Upper lobe of right lung (tissue), 1 donor: Measurements from ENCODE around the gene HRH2. TPM values are rescaled to one million over a fixed set of nuclear protein-coding genes. Genes with fewer than 3 reads are reported as not detected.

Experiments used
- ATAC-seq: fragments of 200-7000 bp; cut with Tn5 transposase; one replicate; pipeline ENCODE4 v1.9.1; 2020; ENCODE audit warnings: mild to moderate bottlenecking, moderate library complexity
- DNase-seq: peaks from one replicate; pipeline ENCODE4 v3.0.0-alpha.2; 2020
- H3K27ac ChIP-seq: fragments of 200-600 bp; one replicate; pipeline ENCODE4 v1.8.0; 2022
- H3K27me3 ChIP-seq: fragments of 200-600 bp; one replicate; pipeline ENCODE4 v1.8.0; 2022; ENCODE audit warnings: mild to moderate bottlenecking
- H3K36me3 ChIP-seq: fragments of 200-600 bp; one replicate; pipeline ENCODE4 v1.8.0; 2022
- H3K4me1 ChIP-seq: fragments of 200-600 bp; one replicate; pipeline ENCODE4 v1.8.0; 2022
- H3K4me3 ChIP-seq: fragments of 200-600 bp; one replicate; pipeline ENCODE4 v1.8.0; 2022; ENCODE audit warnings: mild to moderate bottlenecking
- H3K9me3 ChIP-seq: fragments of 200-600 bp; one replicate; pipeline ENCODE4 v1.8.0; 2022
- intact Hi-C: fragments of 100-400 bp; cut with DNase I; formaldehyde crosslinking; loops from one replicate; pipeline ENCODE4 v1.11.0; 2022
- total RNA-seq: library from RNA; stranded (reverse); fragmentation: NEBNext Ultra II Directional; extraction: Animal tissue kit (Norgen Biotek cat#: 25700); gene quantifications from one replicate; pipeline ENCODE4 v1.2.1, GENCODE V29; 2021
- TF ChIP-seq, protein P1 (sequence below): fragments of 200-600 bp; IDR thresholded peaks from one replicate; pipeline ENCODE4 v1.8.0; 2022; ENCODE audit warnings: antibody characterized with exemption
- donor health status: DM: no; HTN: yes; CAD: no; lungs with severe emphysema.

HRH2 gene
- total RNA-seq, 1 donor from 2014 or later: 8.2 TPM

DNA sequence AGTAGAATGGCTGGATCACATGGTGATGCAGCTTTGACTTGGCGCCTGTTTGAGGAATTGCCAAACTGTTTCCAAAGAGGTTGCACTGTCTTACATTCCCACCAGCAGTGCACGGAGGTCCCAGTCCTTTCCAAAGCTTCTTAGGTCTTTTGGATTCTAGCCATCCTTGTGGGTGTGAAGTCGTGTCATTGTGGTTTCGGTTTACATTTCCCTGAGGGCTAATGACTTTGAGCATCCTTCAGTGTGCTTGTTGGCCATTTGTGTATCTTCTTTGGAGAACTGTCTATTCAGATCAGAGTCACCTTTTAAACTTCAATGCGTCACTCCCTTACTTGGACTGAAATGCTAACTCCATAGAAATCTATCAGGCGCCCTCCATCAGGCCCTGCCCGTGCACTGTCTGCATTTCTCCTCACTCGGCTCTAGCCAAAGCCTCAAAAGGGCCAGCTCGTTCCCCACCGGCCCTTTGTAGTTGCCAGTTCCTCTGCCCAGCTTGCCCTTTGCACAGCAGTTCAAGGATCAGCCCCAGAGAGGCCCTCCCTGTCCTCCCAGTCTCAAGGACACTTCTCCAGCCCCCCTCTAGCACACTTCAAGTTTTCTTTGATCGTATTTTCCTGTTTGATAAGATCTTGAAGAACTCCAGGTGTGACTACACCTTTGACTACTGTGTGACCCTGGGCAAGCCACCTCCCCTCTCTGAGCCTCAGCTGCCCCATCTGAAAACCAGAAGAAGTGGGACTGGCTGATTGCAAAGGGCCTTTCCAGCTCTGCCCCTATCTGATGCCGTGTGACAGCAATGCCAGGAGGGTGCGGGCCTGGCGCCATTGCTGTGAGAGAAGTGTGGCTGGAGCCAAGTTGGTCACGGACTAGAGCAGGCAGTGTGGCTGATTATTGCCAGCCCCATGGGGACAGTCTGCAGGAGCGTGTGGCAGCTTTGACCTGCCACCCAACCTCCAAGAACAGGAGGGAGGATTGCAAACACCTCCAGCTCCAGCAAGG is 5.6 kb downstream of the HRH2 start:
- intact Hi-C loops: no loop called here
- Histone ChIP-seq H3K36me3 (no peaks in the 10 kb centered on the region), H3K27me3 (peaks cover 54% of the 10 kb centered on the region), H3K4me3 (no peak overlapping the region), H3K9me3 (no peaks in the 10 kb centered on the region), H3K27ac (no peak overlapping the region), H3K4me1 (peaks cover 1% of the 10 kb centered on the region)
- ATAC-seq (peak; percentile 18), DNase-seq (no peak)
- TF ChIP-seq, protein P1, sequence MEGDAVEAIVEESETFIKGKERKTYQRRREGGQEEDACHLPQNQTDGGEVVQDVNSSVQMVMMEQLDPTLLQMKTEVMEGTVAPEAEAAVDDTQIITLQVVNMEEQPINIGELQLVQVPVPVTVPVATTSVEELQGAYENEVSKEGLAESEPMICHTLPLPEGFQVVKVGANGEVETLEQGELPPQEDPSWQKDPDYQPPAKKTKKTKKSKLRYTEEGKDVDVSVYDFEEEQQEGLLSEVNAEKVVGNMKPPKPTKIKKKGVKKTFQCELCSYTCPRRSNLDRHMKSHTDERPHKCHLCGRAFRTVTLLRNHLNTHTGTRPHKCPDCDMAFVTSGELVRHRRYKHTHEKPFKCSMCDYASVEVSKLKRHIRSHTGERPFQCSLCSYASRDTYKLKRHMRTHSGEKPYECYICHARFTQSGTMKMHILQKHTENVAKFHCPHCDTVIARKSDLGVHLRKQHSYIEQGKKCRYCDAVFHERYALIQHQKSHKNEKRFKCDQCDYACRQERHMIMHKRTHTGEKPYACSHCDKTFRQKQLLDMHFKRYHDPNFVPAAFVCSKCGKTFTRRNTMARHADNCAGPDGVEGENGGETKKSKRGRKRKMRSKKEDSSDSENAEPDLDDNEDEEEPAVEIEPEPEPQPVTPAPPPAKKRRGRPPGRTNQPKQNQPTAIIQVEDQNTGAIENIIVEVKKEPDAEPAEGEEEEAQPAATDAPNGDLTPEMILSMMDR: no peak

DNA sequence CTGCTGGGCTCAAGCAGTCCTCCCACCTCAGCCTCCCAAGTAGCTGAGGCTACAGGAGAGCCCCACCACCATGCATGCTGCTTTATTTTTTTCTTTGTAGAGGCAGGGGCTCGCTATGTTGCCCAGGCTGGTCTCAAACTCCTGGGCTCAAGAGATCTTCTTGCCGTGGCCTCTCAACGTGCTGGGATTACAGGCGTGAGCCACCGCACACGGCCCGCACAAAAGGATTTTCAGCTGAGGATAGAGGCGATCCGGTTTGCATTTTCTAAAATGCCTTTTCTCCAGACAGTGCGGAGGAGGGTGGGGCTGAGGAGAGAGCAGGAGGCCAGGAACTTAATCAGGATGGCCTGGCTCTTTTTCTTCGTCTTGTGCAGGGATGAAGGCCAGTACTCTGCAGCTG is 6.9 kb downstream of the HRH2 start:
- TF ChIP-seq, protein P1: no peak
- H3K27ac ChIP-seq: no peak overlapping the region
- DNase-seq (no peak), ATAC-seq (no peak)
- H3K4me3 ChIP-seq: no peak overlapping the region
- H3K9me3 ChIP-seq: no peaks in the 10 kb centered on the region
- no peaks in the 10 kb centered on the region for H3K36me3 ChIP-seq
- intact Hi-C loops: no loop called here
- peaks cover 42% of the 10 kb centered on the region for H3K27me3 ChIP-seq
- H3K4me1 ChIP-seq: no peaks in the 10 kb centered on the region

GRCh38 chr5:175666216-175666615 is 8.3 kb downstream of the HRH2 start:
- Histone ChIP-seq H3K36me3 (no peaks in the 10 kb centered on the region), H3K27me3 (peaks cover 28% of the 10 kb centered on the region), H3K4me1 (peaks cover 6% of the 10 kb centered on the region), H3K9me3 (no peaks in the 10 kb centered on the region), H3K4me3 (no peak overlapping the region), H3K27ac (no peak overlapping the region)
- TF ChIP-seq, protein P1: no peak
- no peak for DNase-seq
- ATAC-seq: no peak
- intact Hi-C loops: no loop called here

DNA sequence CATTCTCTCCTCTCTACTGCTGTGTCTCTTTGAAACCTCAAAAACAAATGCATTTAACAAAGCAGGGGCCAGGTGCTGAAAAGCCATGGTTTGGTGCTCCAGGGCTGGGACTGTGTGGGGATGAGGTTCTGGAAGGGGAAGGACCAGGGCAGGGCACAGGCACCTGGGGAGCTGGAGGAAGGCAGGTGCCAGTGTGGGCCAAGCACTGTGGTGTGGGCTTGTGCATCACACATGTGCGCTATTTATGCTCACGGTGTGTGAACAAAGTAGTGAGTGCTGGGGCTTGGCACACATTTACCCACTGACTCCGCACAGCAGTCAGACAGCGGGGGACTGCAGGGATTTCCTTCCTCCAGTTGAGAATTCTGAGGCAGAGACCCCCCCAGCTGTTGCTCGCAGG is 10.1 kb downstream of the HRH2 start:
- Histone ChIP-seq H3K27me3 (peaks cover 29% of the 10 kb centered on the region), H3K36me3 (no peaks in the 10 kb centered on the region), H3K4me3 (no peak overlapping the region), H3K4me1 (peaks cover 6% of the 10 kb centered on the region), H3K27ac (no peak overlapping the region), H3K9me3 (no peaks in the 10 kb centered on the region)
- ATAC-seq: no peak
- intact Hi-C loops: no loop called here
- DNase-seq: no peak
- TF ChIP-seq, protein P1: no peak

DNA sequence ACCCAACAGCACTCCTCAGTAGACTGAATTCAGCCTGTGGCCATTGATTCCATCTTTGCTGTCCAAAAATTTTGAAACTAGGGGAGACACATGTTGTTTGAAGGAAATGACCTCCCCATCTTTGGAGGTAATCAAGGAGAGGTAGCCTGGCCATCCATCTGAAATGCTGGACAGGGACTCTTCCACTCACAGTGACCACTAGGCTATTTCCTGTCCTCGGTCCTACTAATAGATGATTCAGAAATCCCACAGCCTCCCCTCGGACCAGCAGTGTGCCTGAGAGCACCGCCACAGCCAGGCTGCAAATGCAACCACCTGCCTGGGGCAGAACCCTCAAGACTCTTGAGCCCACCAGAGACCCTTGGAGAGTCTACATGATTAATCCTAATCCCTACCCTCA is 12.5 kb downstream of the HRH2 start:
- H3K4me3 ChIP-seq: no peak overlapping the region
- peaks cover 25% of the 10 kb centered on the region for H3K27me3 ChIP-seq
- ATAC-seq (no peak), DNase-seq (no peak)
- TF ChIP-seq, protein P1: no peak
- H3K9me3 ChIP-seq: no peaks in the 10 kb centered on the region
- H3K4me1 ChIP-seq: peaks cover 6% of the 10 kb centered on the region
- H3K36me3 ChIP-seq: no peaks in the 10 kb centered on the region
- H3K27ac ChIP-seq: no peak overlapping the region
- intact Hi-C loops: no loop called here
